Right lobe of liver (tissue), 6 donors: ENCODE results near the gene SLC25A47. TPM values are rescaled to one million over a fixed set of nuclear protein-coding genes. Genes with fewer than 3 reads are reported as not detected.
"Not testable (repeated sequence)": the region's sequence is repeated elsewhere in the genome, so short reads cannot be mapped to it uniquely, and the experiment has no call there.

Source experiments
- ATAC-seq, 4 donors: fragments of 200-7000 bp; cut with Tn5 transposase; one replicate each; pipeline ENCODE4 v1.9.1; 2020; ENCODE audit warnings: mild to moderate bottlenecking in 4 of 4, moderate library complexity in 4 of 4
- DNase-seq, 3 donors: peaks; one replicate each; pipeline ENCODE4 v3.0.0-alpha.2; 2020
- H3K27ac ChIP-seq, 3 donors: fragments of 200-600 bp; one replicate each; pipeline ENCODE4 v1.8.0; 2022
- H3K27me3 ChIP-seq, 2 donors: fragments of 200-600 bp; one replicate each; pipeline ENCODE4 v1.8.0; 2022
- H3K36me3 ChIP-seq, 4 donors: fragments of 200-600 bp; sonication (generic) in 1 of 4; one replicate each; pipeline versions ENCODE4 v1.5.1 to v1.8.0; 2017 to 2022; ENCODE audit warnings: control low read depth in 1 of 4
- H3K4me1 ChIP-seq, 4 donors: fragments of 200-600 bp; sonication (generic) in 1 of 4; one replicate each; pipeline versions ENCODE4 v1.5.1 to v1.8.0; 2017 to 2022; ENCODE audit warnings: control low read depth in 1 of 4
- H3K4me3 ChIP-seq, 3 donors: fragments of 200-600 bp; one replicate each; pipeline ENCODE4 v1.8.0; 2022
- H3K9me3 ChIP-seq, 4 donors: fragments of 200-600 bp; sonication (generic) in 1 of 4; one replicate each; pipeline versions ENCODE4 v1.5.1 to v1.8.0; 2017 to 2022; ENCODE audit warnings: control low read depth in 1 of 4
- POLR2A ChIP-seq: fragments of 450-650 bp; IDR thresholded peaks from one replicate; pipeline ENCODE4 v1.6.1; 2017; ENCODE audit warnings: antibody characterized with exemption, mild to moderate bottlenecking
- WGBS: methylation state at CpG from one replicate; pipeline ENCODE4 v1.1.6; 2018; ENCODE audit warnings: low coverage, low lambda C conversion rate; ENCODE audit not compliant: insufficient coverage; ENCODE audit errors: missing lambda C conversion rate; 5-methylcytosine and 5-hydroxymethylcytosine counted together
- intact Hi-C, 2 donors: fragments of 100-400 bp; cut with DNase I; formaldehyde crosslinking; loops; one replicate each; pipeline versions ENCODE4 v1.11.2 to v1.14.1; 2022
- total RNA-seq, 6 experiments: library from RNA; depleted of rRNA in 2 of 6; stranded (reverse); fragments of >200 nt in 2 of 6; fragmentation: NEBNext Ultra II Directional in 3 of 6; extraction: Animal tissue kit (Norgen Biotek cat#: 25700) in 3 of 6; gene quantifications; one replicate each; pipeline versions ENCODE4 v1.1.0 to v1.2.4, GENCODE V29; 2016 to 2023
- TF ChIP-seq, protein P1 (sequence below), 4 donors: fragments of 200-600 bp in 3 of 4; fragments of 450-650 bp in 1 of 4; IDR thresholded peaks; one replicate each; pipeline versions ENCODE4 v1.5.1 to v1.8.0; 2016 to 2022; ENCODE audit warnings: antibody characterized with exemption in 4 of 4, mild to moderate bottlenecking in 2 of 4
- donor health status: DM: no; HTN: yes; CAD: no.
- donor health status: DM: no; HTN: no; CAD: no.
- donor health status: DM: no; HTN: no; CAD: no.
- donor health status: DM: no; HTN: yes; CAD: no.
- donor health status: DM: no; HTN: yes; CAD: no.

The SLC25A47 gene
- total RNA-seq, 6 experiments from 2014 or later, result 74.8 to 378 (median 229) TPM

DNA sequence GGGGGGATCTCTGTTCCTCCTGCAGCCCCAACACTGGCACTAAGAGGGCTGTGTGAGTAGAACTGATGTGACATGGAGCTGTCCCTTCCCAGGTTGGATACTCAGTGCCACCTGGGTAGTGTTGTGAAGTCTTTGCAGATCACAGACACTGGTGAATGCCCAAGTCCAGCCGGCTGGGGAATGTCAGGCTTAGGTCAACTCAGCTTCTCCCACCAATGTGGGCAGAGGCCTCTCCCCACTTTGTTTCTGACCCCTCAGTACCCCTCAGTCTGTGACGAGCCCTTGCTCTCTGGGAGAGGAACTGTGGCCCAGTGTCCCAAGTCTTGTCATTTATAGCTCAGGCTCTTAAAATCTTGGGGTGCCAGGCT is 28.2 kb upstream of the SLC25A47 start:
- Histone ChIP-seq H3K27ac (no peak overlapping the region), H3K27me3 (no peaks in the 10 kb centered on the region), H3K4me1 (no peaks in the 10 kb centered on the region), H3K36me3 (no peaks in the 10 kb centered on the region), H3K4me3 (no peak overlapping the region), H3K9me3 (no peaks in the 10 kb centered on the region)
- DNase-seq (peak in 1 of 3 donors; percentile 8), ATAC-seq (no peak)
- TF ChIP-seq POLR2A, result no peak
- TF ChIP-seq, protein P1, sequence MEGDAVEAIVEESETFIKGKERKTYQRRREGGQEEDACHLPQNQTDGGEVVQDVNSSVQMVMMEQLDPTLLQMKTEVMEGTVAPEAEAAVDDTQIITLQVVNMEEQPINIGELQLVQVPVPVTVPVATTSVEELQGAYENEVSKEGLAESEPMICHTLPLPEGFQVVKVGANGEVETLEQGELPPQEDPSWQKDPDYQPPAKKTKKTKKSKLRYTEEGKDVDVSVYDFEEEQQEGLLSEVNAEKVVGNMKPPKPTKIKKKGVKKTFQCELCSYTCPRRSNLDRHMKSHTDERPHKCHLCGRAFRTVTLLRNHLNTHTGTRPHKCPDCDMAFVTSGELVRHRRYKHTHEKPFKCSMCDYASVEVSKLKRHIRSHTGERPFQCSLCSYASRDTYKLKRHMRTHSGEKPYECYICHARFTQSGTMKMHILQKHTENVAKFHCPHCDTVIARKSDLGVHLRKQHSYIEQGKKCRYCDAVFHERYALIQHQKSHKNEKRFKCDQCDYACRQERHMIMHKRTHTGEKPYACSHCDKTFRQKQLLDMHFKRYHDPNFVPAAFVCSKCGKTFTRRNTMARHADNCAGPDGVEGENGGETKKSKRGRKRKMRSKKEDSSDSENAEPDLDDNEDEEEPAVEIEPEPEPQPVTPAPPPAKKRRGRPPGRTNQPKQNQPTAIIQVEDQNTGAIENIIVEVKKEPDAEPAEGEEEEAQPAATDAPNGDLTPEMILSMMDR (IDR thresholded peaks at IDR 0.05), result no peak
- intact Hi-C loops, result no loop called here
- 92% methylated on average over 2 of the region's 2 CpGs for WGBS

DNA sequence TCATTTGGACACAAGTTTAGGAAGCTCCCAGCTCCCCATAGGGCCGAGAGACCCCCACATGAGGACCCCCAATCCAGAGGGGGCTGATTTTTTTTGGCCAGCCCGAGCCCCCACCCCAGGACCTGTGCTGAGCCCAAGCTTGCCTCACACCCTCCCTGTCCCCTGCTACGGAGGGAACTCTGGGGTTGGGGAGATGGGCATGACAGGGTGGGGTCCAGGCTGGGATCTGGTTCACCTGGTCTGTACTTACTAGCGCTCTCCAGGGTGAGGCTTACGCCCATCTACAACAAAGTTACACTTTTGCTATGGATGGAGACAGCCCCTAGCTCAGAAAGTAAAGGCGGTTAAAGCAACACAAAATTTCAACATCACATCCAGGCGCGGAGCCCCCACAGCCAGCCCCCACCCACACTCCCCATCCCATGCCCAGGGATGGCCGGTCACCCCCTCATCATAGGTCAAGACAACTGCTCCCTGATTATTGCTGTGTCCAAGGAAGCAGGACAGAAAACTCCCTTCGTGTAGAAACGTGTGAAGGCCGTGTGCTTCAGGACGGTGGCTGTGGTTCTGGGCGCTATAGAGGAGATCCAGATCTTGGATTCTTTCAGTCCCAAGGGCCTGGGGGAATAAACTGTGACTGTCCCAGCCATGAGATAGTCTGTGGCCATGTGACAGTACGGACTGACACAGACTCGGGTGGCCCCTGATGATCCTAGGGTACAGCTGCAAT is 27.6 kb upstream of the SLC25A47 start:
- peak in 2 of 3 donors; percentile 16 to 37 for DNase-seq
- intact Hi-C loops, result no loop called here
- no peaks in the 10 kb centered on the region for H3K9me3 ChIP-seq
- H3K27me3 ChIP-seq, result no peaks in the 10 kb centered on the region
- no peaks in the 10 kb centered on the region for H3K4me1 ChIP-seq
- TF ChIP-seq, protein P1 (IDR thresholded peaks at IDR 0.05), result no peak
- no peak for TF ChIP-seq POLR2A
- no peaks in the 10 kb centered on the region for H3K36me3 ChIP-seq
- no peak overlapping the region for H3K4me3 ChIP-seq
- no peak overlapping the region for H3K27ac ChIP-seq
- ATAC-seq, result no peak
- WGBS, result 85% methylated on average over 6 of the region's 16 CpGs

DNA sequence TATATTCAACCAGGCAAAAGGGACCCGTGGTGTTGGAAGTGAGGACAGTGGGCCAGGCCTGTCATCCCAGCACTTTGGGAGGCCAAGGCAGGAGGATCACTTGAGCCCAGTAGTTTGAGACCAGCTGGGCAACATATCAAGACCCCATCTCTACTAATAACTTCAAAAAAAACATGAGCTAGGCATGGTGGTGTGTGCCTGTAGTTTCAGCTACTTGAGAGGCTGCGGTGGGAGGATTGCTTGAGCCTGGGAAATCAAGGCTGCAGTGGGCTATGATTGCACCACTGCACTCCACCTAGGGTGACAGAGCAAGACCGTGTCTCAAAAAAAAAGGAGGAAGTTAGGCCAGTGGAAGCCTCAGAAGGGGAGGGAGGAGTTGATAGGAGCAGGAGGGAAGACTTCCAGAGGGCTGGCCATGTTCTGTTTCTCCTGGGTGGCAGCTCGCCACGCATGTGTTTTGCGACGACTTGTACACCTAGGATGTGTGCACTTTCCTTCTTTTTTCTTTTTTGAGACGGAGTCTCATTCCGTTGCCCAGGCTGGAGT is 27.0 kb upstream of the SLC25A47 start:
- Histone ChIP-seq H3K36me3 (no peaks in the 10 kb centered on the region), H3K4me1 (no peaks in the 10 kb centered on the region), H3K27ac (no peak overlapping the region), H3K4me3 (no peak overlapping the region), H3K27me3 (no peaks in the 10 kb centered on the region), H3K9me3 (no peaks in the 10 kb centered on the region)
- no peak for TF ChIP-seq POLR2A
- TF ChIP-seq, protein P1 (IDR thresholded peaks at IDR 0.05), result no peak
- intact Hi-C loops, result no loop called here
- 80% methylated on average over 5 of the region's 9 CpGs for WGBS
- ATAC-seq (peak in 1 of 4 donors; percentile 35), DNase-seq (peak in 2 of 3 donors; percentile 14 to 30)

DNA sequence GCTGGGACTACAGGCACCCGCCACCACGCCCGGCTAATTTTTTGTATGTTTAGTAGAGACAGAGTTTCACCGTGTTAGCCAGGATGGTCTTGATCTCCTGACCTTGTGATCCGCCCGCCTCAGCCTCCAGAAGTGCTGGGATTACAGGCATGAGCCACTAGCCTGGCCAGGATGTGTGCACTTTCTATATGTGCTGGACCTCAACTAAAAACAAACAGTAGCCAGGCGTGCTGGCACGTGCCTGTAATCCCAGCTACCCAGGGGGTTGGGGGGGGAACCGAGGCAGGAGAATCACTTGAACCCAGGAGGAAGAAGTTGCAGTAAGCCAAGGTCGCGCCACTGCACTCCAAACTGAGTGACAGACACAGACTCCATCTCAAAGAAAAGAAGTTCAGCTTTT is 26.4 kb upstream of the SLC25A47 start:
- intact Hi-C loops, H3K27ac ChIP-seq, H3K9me3 ChIP-seq, ATAC-seq, H3K4me3 ChIP-seq, H3K36me3 ChIP-seq, H3K27me3 ChIP-seq, H3K4me1 ChIP-seq: not testable (repeated sequence)
- WGBS, result 85% methylated on average over 5 of the region's 11 CpGs
- peak in 2 of 3 donors; percentile 13 to 23 for DNase-seq
